Measurements from ENCODE around the gene POP4. TPM values are rescaled to one million over a fixed set of nuclear protein-coding genes. Genes with fewer than 3 reads are reported as not detected.

Gene POP4
- total RNA-seq, 1 donor from 2014 or later = 31.4 TPM

DNA sequence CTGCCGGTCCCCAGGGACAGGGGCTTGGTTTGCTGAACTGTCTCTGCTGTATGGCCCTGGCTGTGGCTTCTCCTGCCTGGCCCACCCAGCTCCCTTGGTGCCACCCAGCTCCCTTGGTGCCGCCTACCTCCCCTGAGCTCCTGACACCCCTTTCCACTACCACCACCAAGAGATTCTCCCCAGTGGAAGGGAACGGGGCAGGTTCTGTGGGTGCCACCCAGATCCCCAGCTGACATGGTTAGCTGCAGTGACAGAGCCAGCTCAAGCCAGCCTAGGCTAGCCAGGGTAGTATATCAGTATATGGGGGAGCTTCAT lies 28.5 kb upstream of the POP4 start:
- no peak overlapping the region for H3K27ac ChIP-seq
- no peaks in the 10 kb centered on the region for H3K4me1 ChIP-seq
- TF ChIP-seq POLR2AphosphoS5 (IDR thresholded peaks at IDR 0.05; ENCODE audit: insufficient read depth in 1 of 2, low read depth in 1 of 2) = no peak
- TF ChIP-seq POLR2A (IDR thresholded peaks at IDR 0.05) = no peak
- no peak for TF ChIP-seq CTCF (IDR thresholded peaks at IDR 0.05)
- no peak overlapping the region for H3K4me3 ChIP-seq
- no peak for DNase-seq (ENCODE audit: extremely low spot score in 2 of 2)
- H3K27me3 ChIP-seq = no peaks in the 10 kb centered on the region
- H3K36me3 ChIP-seq = no peaks in the 10 kb centered on the region
- no peaks in the 10 kb centered on the region for H3K9me3 ChIP-seq
- intact Hi-C loops (cut with DNase I) = no loop called here

- intact Hi-C loops (cut with DNase I) = no loop called here
- H3K4me3 ChIP-seq = no peak overlapping the region
- H3K4me1 ChIP-seq = no peaks in the 10 kb centered on the region
- TF ChIP-seq POLR2A (IDR thresholded peaks at IDR 0.05) (no peak), CTCF (IDR thresholded peaks at IDR 0.05) (no peak)
- no peaks in the 10 kb centered on the region for H3K27me3 ChIP-seq
- DNase-seq (ENCODE audit: extremely low spot score in 2 of 2) = no peak
- no peak overlapping the region for H3K27ac ChIP-seq
- no peaks in the 10 kb centered on the region for H3K9me3 ChIP-seq
- H3K36me3 ChIP-seq = no peaks in the 10 kb centered on the region
Observed at GRCh38 chr19:29578349-29578748, 27.7 kb upstream of the POP4 start.

DNA sequence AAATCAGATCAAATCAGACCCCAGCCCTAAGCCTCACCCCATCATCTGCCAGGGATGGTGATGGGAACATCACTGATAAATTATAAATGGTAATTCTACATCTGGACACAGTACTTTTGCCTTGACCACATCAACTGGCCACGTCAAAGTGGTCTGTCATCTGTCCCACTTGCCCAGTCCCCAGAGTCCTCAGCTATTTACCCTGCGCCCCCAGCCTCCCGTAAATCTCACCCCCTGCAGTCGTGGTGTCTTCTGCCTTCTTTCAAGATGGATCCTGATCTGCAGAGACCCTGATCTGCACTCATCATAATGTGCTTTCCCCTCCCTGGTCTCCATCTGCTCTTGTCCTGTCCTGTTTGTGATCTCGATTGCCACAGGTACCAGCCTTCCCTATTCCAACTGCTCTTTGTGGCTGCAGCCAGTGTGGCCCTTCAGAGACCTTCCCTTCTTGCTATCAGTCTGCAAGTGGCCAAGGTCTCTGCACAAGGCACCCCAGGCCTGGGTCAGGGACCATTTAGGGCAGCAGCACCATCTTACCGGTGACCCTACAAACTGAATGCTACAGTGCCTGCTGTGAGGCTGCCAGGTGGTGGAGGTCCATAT lies 26.7 kb upstream of the POP4 start:
- Histone ChIP-seq H3K4me3 (no peak overlapping the region), H3K4me1 (no peaks in the 10 kb centered on the region), H3K27ac (no peak overlapping the region), H3K36me3 (no peaks in the 10 kb centered on the region), H3K27me3 (no peaks in the 10 kb centered on the region), H3K9me3 (no peaks in the 10 kb centered on the region)
- peak in 1 of 2 donors; percentile 44 for DNase-seq (ENCODE audit: extremely low spot score in 2 of 2)
- TF ChIP-seq POLR2A (IDR thresholded peaks at IDR 0.05) (no peak), CTCF (IDR thresholded peaks at IDR 0.05) (no peak), POLR2AphosphoS5 (IDR thresholded peaks at IDR 0.05; ENCODE audit: insufficient read depth in 1 of 2, low read depth in 1 of 2) (no peak)
- intact Hi-C loops (cut with DNase I) = no loop called here

DNA sequence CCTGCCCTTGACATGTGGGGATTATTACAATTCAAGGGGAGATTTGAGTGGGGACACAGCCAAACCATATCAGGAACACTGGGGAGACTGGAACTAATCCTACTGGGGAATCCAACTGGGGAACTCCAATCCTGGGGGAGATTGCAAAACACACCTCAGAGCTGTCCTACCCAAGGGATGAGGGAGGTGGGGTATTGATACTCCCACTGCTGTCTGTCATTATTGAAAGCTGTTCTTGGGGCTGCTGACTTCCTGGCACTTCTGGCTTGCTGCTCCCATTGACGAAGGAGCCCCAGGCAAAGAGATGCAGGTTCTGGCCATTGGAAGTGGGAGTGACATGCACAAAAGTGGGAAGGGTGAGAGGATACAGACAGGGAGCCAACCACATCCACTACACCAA lies 24.7 kb upstream of the POP4 start:
- TF ChIP-seq CTCF (IDR thresholded peaks at IDR 0.05) (no peak), POLR2A (IDR thresholded peaks at IDR 0.05) (no peak), POLR2AphosphoS5 (IDR thresholded peaks at IDR 0.05; ENCODE audit: insufficient read depth in 1 of 2, low read depth in 1 of 2) (no peak)
- no peaks in the 10 kb centered on the region for H3K4me1 ChIP-seq
- no peaks in the 10 kb centered on the region for H3K9me3 ChIP-seq
- DNase-seq (ENCODE audit: extremely low spot score in 2 of 2) = no peak
- H3K27me3 ChIP-seq = no peaks in the 10 kb centered on the region
- intact Hi-C loops (cut with DNase I) = no loop called here
- H3K36me3 ChIP-seq = no peaks in the 10 kb centered on the region
- H3K27ac ChIP-seq = no peak overlapping the region
- H3K4me3 ChIP-seq = no peak overlapping the region

GRCh38 chr19:29583196-29583999 lies 22.7 kb upstream of the POP4 start:
- H3K27ac ChIP-seq = no peak overlapping the region
- intact Hi-C loops (cut with DNase I) = no loop called here
- H3K36me3 ChIP-seq = no peaks in the 10 kb centered on the region
- no peak for DNase-seq (ENCODE audit: extremely low spot score in 2 of 2)
- no peak overlapping the region for H3K4me3 ChIP-seq
- H3K27me3 ChIP-seq = no peaks in the 10 kb centered on the region
- no peak for TF ChIP-seq CTCF (IDR thresholded peaks at IDR 0.05)
- H3K9me3 ChIP-seq = no peaks in the 10 kb centered on the region
- no peaks in the 10 kb centered on the region for H3K4me1 ChIP-seq
